HUDEP-2 (cell line): ENCODE data around the gene SSRP1.

Source experiments
- DNase-seq, 76 experiments: peaks; one replicate each; lab custom pipeline; 2025; ENCODE audit not compliant: unreplicated experiment in 76 of 76; lab: John Stamatoyannopoulos, UW

Gene SSRP1

GRCh38 chr11:57276971-57277675 is 58.6 kb downstream of the SSRP1 start:
- no peak for DNase-seq

- no peak for DNase-seq
Measured at GRCh38 chr11:57276169-57276970, 59.3 kb downstream of the SSRP1 start.
